Astrocyte of the hippocampus (primary cell): ENCODE data around the gene PARD3.

Experiments used
- DNase-seq: peaks from one replicate; pipeline ENCODE4 v3.0.0; 2011; ENCODE audit warnings: low read depth, low spot score

PARD3 gene

DNA sequence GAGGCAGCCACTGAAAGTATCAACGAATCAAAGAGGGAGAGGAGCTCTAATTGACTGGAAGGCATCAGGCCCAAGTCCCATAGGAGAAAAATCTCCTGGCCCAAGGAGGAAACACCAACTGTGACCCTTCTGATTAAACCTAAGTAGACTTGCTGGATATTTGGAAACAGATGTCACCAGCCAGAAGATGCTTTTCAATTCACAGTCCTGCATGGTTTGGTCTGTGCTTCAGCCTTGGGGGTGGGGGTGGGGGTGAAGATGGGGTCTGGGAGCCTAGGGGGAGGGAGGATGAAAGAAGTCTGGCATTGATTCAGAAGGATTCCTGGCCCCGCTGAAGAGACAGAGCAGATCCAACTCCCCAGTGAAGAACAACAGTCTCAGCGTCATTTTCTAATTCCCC, 623.7 kb downstream of the PARD3 start:
- no peak for DNase-seq

DNA sequence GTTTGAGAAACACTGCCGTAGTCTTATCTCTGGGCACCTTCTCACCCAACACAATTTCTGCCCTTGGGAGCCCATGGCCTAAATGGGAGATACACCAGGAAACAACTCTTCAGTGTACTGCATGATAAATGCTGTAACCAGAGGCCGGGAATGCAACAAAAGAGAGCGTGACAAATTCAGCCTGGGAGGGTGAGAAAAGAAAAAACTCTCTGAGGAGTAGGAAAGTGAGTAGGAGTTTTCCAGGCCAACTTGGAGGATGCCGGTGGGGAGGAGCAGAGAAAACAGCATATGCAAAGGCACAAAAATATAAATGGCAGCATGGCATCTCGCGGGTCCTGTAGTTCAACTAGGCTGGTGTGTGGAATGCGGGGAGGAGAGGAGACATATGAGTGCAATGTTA, 624.5 kb downstream of the PARD3 start:
- DNase-seq: no peak

DNA sequence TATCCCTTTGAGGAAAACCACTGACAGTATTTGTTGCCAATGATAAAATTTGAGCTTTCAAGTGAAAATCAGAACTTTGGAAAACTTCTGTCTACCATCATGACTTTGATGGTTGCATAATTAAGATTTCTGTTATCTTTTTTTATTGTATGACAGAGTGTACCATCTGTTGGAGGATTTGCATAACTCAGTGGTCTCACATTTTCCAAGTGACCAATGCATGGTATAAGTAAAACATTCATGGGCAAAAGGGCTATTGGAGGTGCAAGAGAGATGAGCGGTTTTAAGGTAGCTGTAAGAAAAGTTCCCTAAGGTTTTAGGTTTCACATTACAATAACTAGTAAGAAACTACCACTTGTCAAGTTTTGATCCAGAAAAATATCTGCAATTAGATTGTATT, 625.3 kb downstream of the PARD3 start:
- no peak for DNase-seq

DNA sequence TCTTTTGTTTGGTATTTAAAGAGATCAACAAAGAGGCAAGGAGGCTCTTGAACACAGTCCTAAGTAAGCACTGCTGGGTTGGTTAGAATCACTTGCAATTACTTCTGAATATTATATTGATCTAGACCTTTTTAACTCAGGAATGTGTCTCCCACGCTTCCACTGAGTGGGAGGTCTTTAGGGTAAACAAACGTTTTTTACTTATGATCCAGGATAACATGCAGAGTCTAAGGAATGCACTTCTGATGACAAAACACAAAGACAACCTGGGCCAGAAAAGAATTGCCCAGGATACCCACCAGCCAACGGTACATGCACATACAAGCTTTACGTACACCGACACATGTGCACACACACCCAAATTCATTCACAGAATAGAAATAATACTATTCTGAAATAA, 626.9 kb downstream of the PARD3 start:
- DNase-seq: no peak

DNA sequence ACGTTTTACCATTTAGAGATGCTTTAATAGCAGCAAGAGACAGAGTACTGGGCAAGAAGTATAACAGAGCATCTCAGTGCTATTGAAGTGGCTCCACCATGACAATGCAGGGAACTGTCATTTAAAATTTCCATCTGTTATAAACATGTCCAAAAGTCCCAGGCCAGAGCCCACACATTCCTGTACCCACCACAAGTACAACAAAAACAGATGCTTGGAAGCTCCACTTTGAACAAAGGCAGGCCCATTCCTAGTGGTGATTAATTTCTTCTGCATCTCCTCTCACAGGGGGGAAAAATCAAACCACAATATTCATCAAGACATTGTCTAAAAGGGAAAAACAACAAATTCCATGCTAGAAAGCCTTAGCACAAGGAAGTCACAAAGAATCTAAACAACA, 627.9 kb downstream of the PARD3 start:
- DNase-seq: peak; percentile 88

DNA sequence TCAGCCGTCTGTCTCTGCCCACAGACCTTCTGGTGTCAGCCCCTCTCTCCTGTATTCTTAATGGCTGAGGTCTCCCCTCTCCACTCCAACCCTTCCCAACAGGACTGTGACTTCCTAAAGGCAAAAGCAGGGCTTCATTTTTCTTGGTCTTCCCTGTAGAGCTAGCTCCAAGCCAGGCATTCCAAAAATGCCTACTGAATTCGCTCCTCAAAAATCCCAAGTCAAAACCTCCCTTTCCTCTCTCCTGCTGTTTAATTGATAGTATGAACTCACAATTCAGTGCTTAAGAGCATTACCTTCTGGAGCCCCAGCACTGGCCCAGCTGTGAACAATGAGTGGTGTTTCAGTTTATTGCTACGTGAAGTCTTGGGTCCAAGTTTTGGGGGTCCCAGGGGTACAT, 628.4 kb downstream of the PARD3 start:
- DNase-seq: peak; percentile 63

DNA sequence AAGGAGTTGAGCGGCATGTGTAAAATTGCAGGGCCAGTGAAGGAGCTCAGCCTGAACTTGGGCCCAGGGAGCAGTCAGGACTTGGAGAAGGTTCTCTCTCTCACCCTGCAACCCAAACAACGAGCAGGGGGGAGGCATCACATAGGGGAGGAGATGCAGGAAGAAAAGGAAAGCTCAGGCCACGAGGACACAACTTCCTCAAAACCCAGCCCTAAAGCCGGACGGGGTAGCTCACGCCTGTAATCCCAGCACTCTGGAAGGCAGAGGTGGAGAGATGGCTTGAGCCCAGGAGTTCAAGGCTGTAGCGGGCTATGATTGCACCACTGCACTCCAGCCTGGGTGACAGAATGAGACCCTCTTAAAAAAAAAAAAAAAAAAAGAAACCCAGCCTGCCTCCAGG, 629.1 kb downstream of the PARD3 start:
- no peak for DNase-seq

DNA sequence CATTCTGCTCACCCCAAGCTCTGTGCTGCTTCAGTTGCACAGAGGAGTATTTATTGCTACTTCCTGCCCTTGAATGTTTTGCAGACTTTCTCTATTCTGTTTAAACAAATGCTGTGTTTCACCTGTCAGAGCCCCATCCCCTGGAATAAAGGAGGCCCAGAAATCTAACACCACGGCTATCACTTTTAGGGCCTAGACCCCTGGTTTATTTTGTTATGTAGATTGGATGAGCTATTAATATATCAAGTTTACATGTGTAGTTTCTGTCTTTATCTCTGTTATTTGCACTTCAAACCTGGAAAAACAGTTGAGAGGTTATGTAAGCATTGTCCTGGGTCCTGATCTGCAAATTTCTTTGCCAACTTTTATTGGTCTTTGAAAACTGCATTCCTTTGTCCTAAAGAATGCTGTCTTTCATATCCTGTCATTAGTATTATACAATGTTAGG, 630.1 kb downstream of the PARD3 start:
- no peak for DNase-seq

DNA sequence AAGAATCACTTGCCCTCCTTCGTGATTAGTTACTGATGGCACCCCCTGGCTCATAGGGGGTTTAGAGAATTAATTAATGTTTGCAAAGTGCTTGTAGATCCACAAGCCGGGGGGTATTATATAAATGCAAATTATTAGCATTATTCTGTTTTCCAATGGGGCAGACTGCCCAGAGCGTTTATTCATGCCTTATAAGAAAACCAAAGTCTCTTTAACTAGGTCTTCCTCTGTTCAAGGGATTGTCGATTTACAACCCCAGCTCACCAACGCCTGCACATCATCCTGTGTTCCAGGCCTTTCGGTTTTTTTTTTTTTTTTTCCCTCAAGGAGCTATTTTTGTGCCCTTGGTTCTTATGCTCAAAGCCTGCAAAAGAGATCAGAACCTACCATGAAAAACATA, 630.7 kb downstream of the PARD3 start:
- DNase-seq: no peak

DNA sequence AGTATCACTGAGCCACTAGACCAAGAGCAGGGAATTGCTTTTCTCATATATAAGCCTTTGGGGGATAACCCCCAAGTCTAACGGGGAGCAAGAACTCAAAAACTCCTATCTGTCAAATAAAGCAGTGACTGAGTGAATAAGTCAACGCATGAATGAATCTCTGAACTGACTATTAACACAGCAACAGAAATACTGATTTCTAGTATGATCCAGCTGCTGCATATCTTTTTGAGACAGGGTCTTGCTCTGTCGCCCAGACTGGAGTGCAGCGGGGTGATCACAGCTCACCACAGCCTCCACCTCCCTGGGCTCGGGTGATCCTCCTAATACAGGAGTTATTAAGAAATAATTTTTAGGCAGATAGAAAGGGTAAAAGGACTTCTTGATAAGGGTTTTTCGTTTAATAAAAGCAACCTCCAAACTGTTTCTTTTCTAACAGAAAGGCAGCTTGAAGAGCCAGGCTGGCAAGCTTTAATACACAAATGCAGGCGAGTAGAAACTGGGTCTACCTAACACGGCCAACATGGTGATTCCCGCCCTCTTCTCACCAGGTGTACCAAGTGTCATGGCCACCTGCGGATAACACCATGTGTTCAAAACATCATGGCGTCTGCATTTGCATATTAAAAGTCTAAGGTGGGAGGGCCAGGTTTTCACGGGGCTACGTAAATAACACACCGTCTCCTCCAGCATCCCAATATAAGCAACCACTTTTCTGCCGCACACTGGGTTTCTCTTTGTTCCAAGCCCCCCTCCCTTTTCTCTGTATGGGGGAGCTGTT, 631.9 kb downstream of the PARD3 start:
- DNase-seq: no peak

DNA sequence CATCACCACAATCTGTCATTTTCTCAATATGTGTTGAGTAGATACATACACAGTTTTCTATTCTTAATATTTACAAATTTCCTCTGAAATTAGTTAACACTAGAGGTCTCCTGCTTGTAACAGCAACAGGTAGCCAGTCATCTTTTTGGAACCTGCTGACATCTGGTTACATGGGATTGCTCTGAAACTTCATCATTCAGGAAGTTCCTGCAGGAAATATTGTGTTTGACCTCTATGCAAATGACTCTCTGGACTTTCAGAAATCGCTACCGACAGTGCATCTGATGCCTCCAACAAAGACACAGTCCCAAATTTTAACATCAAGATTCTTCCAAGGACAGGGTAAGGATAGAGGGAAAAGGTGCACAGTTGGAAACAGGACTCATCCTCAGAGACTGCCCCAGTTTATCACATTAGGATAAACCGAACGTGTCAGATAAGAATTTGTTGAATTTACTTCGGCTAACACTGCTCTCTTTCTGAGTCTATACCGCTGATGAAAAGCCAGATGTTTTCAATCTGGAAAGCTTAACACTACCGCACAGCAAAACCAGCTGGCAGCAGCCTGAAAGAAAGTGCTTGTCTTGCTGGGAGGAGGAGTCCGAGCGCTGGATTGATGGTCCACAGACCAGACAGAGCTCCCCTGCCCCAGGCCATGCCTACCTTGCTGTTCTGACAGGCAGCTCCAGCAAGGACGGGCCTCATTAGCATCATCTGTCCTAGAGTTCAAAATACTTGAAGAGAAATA, 633.4 kb downstream of the PARD3 start:
- no peak for DNase-seq

DNA sequence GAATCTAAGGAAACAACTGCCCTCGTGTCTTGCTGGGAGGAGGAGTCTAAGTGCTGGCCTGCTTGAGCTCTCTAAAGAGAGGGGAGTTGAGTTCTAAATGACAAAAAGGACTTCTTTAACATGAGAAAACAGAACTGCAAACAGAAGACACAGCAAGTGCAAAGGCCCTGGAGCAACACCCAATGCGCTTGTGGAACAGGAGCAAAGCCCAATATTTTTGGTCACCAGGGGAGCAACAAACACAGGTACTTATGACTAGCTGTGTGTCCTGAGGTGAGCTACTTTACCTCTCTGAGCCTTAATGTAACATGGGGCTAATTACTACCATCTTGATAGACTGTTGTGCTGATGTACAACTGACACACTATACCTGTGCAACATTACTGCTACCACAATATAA, 634.3 kb downstream of the PARD3 start:
- DNase-seq: no peak

DNA sequence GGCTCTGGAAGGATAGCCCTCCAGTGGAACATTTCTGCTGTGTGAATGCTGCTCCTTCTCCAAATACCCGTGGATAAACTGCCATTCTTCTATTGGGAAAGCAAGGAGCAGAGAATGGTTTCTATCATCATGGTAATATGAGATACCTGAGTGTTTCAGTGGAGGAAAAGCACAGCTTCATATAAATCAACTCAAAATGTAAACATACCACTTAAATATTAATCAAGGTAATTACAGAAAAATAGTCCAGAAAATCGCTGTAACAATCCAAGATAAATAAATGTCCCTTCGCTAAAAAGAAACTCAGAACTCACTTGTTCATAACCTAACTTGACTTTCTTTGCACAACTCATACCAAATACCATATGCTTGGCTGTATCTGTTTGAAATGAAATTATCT, 635.8 kb downstream of the PARD3 start:
- no peak for DNase-seq

DNA sequence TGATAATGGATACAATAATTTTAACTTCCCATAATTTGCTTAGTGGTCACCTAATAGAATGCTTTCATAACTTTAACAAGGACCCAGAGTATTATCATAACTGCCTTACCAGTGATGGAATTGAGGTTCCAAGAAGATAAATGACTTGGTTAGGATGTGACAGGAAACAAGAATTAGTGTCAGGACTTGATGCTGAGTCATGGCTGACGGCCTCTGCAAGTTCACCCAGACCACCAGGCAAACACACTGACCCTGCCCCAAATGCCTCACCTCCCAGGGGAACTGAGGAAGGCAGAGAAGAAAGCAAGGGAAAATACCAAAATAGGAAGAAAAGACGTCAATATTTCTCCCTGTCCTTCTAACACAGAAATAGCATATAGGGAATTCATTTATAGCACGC, 636.3 kb downstream of the PARD3 start:
- DNase-seq: no peak

DNA sequence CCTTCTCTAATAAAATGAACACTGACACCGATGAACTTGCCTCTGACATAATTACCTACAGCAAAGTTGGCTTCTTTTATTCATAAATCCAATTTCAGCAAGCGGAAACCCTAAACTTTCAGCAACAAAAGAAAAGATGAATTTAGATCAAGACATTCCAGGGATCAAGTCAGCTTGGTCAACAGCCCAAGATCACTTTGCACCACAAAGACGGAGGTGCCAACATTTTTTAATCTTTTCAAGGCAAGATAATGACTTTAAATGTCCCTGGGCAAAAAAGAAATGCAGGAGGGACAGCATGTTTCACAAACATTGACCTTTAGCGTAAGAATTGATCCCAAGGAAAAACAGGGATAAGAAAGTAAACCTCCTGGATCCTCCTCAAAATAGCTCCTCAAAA, 636.9 kb downstream of the PARD3 start:
- DNase-seq: no peak

DNA sequence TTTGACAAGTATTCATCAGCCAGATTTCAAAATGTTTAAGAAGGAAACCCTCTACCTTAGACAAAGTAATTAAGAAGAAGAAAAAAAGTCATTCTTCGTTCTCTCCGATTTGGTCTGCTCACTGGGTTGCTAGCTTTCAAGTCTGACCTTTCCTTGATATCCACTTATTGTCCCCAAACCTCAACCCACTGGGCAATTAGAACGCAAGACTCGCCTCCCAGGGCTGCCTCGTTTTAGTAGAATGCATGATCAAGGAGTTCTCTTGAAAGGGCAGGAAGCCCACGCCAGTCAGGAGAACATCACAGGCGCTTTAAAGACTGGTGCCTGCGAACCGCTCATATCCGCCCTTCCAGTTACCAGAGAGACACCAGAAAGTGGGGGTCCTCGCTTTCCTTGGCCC, 637.7 kb downstream of the PARD3 start:
- DNase-seq: no peak

DNA sequence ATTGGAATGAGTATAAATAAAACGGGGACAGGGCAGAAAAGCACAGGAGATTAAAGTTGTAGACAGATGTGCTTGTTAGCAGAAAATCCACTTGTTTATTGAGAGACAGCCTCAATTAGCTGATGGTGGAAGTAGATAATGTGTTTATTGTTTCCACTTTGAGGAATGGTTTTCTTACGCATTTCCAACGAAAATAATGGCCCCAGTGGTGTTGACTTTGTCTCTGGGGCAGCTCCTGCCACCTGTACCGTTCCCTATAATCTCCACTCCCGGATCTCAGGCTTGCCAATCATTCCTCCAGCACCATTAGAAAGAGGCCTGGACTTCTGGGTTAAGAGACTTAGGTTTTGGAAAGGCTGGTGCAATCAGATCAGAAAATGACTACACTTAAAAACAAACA, 638.7 kb downstream of the PARD3 start:
- DNase-seq: no peak

DNA sequence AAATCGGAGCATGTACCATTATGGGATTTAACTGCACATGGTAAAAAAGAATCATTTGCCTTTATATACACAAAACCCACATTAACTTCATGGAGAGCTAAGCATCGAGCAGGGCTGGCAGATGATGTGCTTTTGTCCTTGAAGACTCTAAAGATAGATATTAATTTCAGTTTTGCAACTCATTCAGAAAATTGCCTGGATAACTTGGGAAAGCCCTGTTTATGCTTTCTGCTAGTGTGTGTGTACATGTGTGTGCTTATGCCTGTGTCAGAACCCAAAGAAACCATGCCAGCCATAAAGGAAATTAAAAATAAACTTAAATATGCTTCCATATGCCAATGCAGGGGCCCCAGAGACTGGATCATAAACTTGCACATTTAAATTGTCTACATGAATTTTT, 640.0 kb downstream of the PARD3 start:
- no peak for DNase-seq

DNA sequence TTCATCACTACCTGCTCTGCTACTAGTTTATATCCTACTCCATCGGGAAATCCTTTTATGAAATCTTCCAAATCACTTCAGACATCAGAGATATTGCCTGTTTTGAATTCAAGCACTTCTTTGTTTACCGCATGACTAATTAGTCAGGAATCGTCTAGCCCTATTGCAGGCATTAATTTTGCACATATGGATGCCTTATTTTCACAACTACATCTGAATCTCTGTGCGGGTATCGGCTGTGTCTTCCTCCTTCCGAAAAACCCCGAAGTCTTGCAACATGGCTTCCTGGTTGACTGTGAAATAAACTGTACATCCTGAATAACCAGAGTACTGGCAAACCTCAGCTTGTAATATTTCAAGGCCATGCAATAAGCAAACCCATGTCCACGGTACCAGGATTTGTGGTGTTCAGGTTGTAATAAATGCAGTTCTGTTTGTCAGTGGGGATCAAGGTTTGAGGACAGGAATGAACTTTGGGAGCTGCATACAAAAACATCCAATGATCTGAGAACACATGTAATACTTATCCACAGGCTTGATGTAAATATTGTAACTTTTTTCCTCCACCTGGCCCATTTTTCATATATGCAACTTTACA, 642.1 kb downstream of the PARD3 start:
- no peak for DNase-seq

DNA sequence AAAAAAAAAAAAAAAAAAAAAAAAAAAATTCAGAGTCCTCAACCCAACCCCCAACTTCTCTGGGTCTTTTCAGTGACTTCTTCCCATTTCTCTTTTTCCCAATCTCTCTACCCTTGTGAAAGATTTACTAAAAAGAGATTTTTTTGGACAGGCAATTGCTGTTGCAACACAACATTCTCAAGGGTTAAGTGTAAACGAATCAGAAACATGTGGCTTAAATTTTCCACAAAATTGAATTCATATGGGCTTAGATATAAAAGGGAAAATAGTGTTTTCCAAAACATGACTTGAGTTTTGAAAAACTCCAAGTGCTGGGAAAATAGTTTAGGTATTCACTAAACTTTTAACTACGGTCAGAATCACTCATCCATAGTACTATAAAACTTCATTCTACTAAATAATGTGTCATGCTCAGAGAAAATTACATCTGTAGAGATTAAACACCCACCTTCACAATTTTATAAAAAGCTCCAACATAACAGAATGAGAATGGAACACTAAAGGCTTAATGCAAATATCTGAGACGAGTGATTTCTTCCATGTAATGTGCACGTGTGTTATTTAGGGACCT, 643.1 kb downstream of the PARD3 start:
- DNase-seq: no peak

DNA sequence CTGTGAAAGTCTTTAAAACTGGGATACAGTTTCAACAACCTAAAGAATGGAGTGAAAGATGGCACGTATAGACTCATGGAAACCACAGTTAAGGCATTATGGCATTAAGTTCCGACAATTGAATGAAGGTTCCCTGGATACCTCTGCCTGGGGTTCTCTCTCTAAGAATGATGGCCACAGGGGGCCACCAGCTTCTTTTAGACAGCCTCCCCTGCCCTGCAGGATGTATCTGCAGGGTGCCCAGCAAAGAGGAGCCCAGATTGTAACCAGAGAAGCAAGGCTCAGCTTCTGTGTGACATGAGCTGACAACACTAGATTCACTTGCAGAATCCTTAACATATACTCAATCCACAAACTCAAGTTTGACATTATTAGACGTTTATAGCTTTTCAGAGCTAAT, 645.4 kb downstream of the PARD3 start:
- no peak for DNase-seq

DNA sequence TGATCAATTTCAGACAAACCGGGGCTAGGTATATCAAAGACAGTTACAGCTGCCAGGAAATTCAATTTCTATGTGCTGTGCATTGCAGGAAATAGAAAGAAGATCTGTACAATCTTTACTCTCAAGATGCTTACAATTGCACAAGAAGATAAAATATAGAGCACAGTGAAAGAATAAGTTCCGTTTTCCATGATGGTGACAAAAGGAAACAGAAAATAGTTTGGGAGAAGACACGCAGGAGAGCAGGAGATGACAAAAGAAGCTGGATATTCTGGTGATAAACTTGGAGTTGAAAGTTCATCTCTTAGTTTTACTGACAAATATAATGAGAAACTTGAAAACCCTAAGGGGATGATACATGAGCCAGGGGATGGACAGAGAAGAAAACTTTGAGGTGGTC, 646.0 kb downstream of the PARD3 start:
- no peak for DNase-seq

DNA sequence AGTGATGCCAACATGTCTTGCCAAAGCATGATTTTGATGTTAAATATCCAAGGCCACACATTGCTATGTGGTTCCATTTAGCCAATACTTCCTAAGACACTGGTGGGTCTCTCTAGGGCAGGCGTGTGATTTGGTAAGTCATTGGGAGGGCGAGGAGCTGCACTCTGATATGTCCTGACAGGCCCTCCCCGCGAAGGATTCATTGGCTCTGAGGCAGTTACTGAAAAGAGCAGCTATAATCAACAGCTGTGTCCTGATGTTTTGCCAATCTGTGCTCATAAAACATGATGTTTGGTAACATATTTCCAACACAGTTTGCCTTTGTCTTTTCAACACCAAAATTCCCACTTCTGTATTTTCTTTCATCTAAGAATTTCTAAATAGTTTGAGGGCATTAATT, 646.7 kb downstream of the PARD3 start:
- DNase-seq: no peak
